ENCODE data around the gene PRR5L.
"Not testable (repeated sequence)": the region's sequence is repeated elsewhere in the genome, so short reads cannot be mapped to it uniquely, and the experiment has no call there.

The PRR5L gene

GRCh38 chr11:36467916-36468315 lies 171.8 kb downstream of the PRR5L start:
- no peak for DNase-seq

- DNase-seq, result peak in 1 of 5 donors; percentile 21
Measured at GRCh38 chr11:36469063-36469462, 173.0 kb downstream of the PRR5L start.

GRCh38 chr11:36469881-36470802 lies 174.1 kb downstream of the PRR5L start:
- DNase-seq, result no peak

- no peak for DNase-seq
Measured at GRCh38 chr11:36471577-36471976, 175.5 kb downstream of the PRR5L start.

- no peak for DNase-seq
Measured at GRCh38 chr11:36475192-36475591, 179.1 kb downstream of the PRR5L start.

GRCh38 chr11:36478700-36479329 lies 182.7 kb downstream of the PRR5L start:
- DNase-seq, result peak in 3 of 5 donors; percentile 13 to 47 (median 19)

- DNase-seq, result no peak
Measured at GRCh38 chr11:36480833-36481232, 184.7 kb downstream of the PRR5L start.

GRCh38 chr11:36483042-36483441 lies 187.0 kb downstream of the PRR5L start:
- not testable (repeated sequence) for DNase-seq

GRCh38 chr11:36485298-36486002 lies 189.4 kb downstream of the PRR5L start:
- DNase-seq, result no peak

- DNase-seq, result no peak
Measured at GRCh38 chr11:36487619-36488018, 191.5 kb downstream of the PRR5L start.

GRCh38 chr11:36488096-36488495 lies 192.0 kb downstream of the PRR5L start:
- DNase-seq, result peak in 1 of 5 donors; percentile 12

GRCh38 chr11:36490026-36490806 lies 194.1 kb downstream of the PRR5L start:
- no peak for DNase-seq

- peak in 3 of 5 donors; percentile 7 to 59 (median 8) for DNase-seq
Measured at GRCh38 chr11:36492724-36493304, 196.7 kb downstream of the PRR5L start.

- DNase-seq, result no peak
Measured at GRCh38 chr11:36493332-36493731, 197.2 kb downstream of the PRR5L start.

- DNase-seq, result no peak
Measured at GRCh38 chr11:36498721-36499120, 202.6 kb downstream of the PRR5L start.

GRCh38 chr11:36499315-36499714 lies 203.2 kb downstream of the PRR5L start:
- DNase-seq, result no peak

- DNase-seq, result no peak
Measured at GRCh38 chr11:36500315-36500721, 204.2 kb downstream of the PRR5L start.

- no peak for DNase-seq
Measured at GRCh38 chr11:36501236-36501635, 205.1 kb downstream of the PRR5L start.

- no peak for DNase-seq
Measured at GRCh38 chr11:36507824-36508489, 211.9 kb downstream of the PRR5L start.

GRCh38 chr11:36508743-36509142 lies 212.7 kb downstream of the PRR5L start:
- no peak for DNase-seq

GRCh38 chr11:36509201-36509639 lies 213.1 kb downstream of the PRR5L start:
- DNase-seq, result peak in 4 of 5 donors; percentile 10 to 16 (median 14)

Data from T-helper 1 cell (primary cell).